Calu3 (cell line): Measurements from ENCODE around the gene ILDR1. TPM values are rescaled to one million over a fixed set of nuclear protein-coding genes. Genes with fewer than 3 reads are reported as not detected.
A peak's percentile ranks its signal among the peaks of the same experiment; 100 is the strongest.

Source experiments
- BruUV-seq: library from RNA; stranded (reverse); fragments of 400-500 nt; replicated peaks from 2 replicates; lab custom pipeline; 2021; lab: Mats Ljungman, UMichigan
- CTCF ChIA-PET: fragments of 300-600 bp; sonication (Branson Sonifier 250); formaldehyde crosslinking; loops from one replicate; lab custom pipeline; 2022; ENCODE audit warnings: antibody characterized with exemption; lab: Charles Lee
- DNase-seq: peaks from one replicate; pipeline ENCODE4 v3.0.0; 2022
- H3K27ac Mint-ChIP-seq: one replicate; pipeline ENCODE4 v1.8.0; 2022; ENCODE audit warnings: mixed read lengths; ENCODE audit not compliant: unreplicated experiment
- H3K27me3 Mint-ChIP-seq: one replicate; pipeline ENCODE4 v1.8.0; 2022; ENCODE audit warnings: mixed read lengths; ENCODE audit not compliant: unreplicated experiment
- H3K36me3 Mint-ChIP-seq: one replicate; pipeline ENCODE4 v1.8.0; 2022; ENCODE audit warnings: mild to moderate bottlenecking, moderate library complexity, mixed read lengths; ENCODE audit not compliant: insufficient read depth, unreplicated experiment
- H3K4me1 Mint-ChIP-seq: one replicate; pipeline ENCODE4 v1.8.0; 2022; ENCODE audit warnings: mild to moderate bottlenecking, low read depth, mixed read lengths; ENCODE audit not compliant: unreplicated experiment
- H3K4me3 Mint-ChIP-seq: one replicate; pipeline ENCODE4 v1.8.0; 2022; ENCODE audit warnings: mild to moderate bottlenecking, low read depth, moderate library complexity, mixed read lengths; ENCODE audit not compliant: unreplicated experiment
- H3K9me3 Mint-ChIP-seq: one replicate; pipeline ENCODE4 v1.8.0; 2022; ENCODE audit warnings: low read depth, mixed read lengths; ENCODE audit not compliant: unreplicated experiment
- CTCF ChIP-seq: fragments of 200-600 bp; IDR thresholded peaks from one replicate; pipeline ENCODE4 v1.8.0; 2022; ENCODE audit warnings: antibody characterized with exemption; ENCODE audit not compliant: unreplicated experiment
- intact Hi-C: fragments of 100-400 bp; cut with micrococcal nuclease; formaldehyde crosslinking; loops from one replicate; pipeline ENCODE4 v1.10.0; 2022; ENCODE audit not compliant: unreplicated experiment
- total RNA-seq: library from RNA; stranded (reverse); gene quantifications from 2 replicates; pipeline ENCODE4 v1.2.3, GENCODE V29; 2022

The ILDR1 gene
- total RNA-seq, 1 experiment from 2014 or later, result 15.7 TPM

DNA sequence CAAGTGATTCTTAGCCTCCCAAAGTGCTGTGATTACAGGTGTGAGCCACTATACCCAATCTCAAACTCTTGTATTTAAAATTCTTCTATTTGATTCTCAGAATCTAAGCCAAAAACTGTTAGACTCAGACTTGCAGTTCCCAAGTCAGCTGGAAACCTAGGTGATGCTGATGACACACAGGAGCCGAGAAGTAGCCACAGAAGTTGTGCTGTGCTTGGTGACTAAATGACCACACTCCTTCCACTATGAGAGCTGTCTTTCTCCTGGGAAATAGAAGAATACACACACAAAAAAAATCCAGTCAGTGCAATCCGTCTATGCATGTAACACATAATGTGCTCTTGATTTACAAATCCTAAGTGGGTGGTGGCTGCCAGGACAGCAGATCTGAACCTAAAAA is 33.9 kb downstream of the ILDR1 start:
- CTCF ChIA-PET, result no interaction called here
- intact Hi-C loops, result no loop called here
- TF ChIP-seq CTCF, result no peak
- Mint-ChIP-seq H3K27me3 (no peaks in the 10 kb centered on the region), H3K4me3 (no peak overlapping the region), H3K36me3 (peaks cover 4% of the 10 kb centered on the region), H3K9me3 (peaks cover 2% of the 10 kb centered on the region), H3K4me1 (no peaks in the 10 kb centered on the region), H3K27ac (no peak overlapping the region)
- DNase-seq, result no peak
- BruUV-seq, result no TSS peak

DNA sequence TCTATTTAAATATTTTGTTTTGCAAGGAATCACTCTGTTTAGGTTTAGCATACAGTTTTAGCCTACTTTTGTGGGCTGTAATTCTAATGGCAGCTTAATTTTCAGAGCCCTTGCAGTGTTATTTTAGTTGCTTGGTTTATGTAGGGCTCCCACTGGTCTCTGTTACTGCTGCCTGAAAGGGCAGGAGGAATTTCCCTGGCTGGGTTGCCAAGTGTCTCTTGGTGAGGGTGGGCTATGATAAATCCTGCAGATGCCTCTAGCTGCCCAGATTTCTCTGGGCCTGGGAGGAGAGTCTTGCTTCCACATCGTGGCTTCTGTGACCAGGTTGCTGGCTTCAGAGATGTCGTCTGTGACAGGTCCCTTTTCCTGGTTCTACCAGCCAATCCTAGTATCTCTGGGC is 36.2 kb downstream of the ILDR1 start:
- no peak for TF ChIP-seq CTCF
- no TSS peak for BruUV-seq
- no peak overlapping the region for H3K4me3 Mint-ChIP-seq
- intact Hi-C loops, result no loop called here
- no peak for DNase-seq
- H3K9me3 Mint-ChIP-seq, result peaks cover 2% of the 10 kb centered on the region
- H3K36me3 Mint-ChIP-seq, result no peaks in the 10 kb centered on the region
- H3K27me3 Mint-ChIP-seq, result no peaks in the 10 kb centered on the region
- CTCF ChIA-PET, result no interaction called here
- no peak overlapping the region for H3K27ac Mint-ChIP-seq
- no peaks in the 10 kb centered on the region for H3K4me1 Mint-ChIP-seq

- H3K27ac Mint-ChIP-seq, result no peak overlapping the region
- H3K27me3 Mint-ChIP-seq, result no peaks in the 10 kb centered on the region
- no peak for TF ChIP-seq CTCF
Observed at GRCh38 chr3:121981473-121981872, 40.6 kb downstream of the ILDR1 start.

GRCh38 chr3:121980450-121980796 is 41.6 kb downstream of the ILDR1 start:
- H3K27ac Mint-ChIP-seq, result peak overlapping the region; percentile 66
- H3K9me3 Mint-ChIP-seq, result peaks cover 2% of the 10 kb centered on the region
- peaks cover 12% of the 10 kb centered on the region for H3K4me1 Mint-ChIP-seq
- no peak overlapping the region for H3K4me3 Mint-ChIP-seq
- no peaks in the 10 kb centered on the region for H3K27me3 Mint-ChIP-seq
- H3K36me3 Mint-ChIP-seq, result no peaks in the 10 kb centered on the region
- BruUV-seq, result no TSS peak
- intact Hi-C loops, result loop anchor here (2.0 kb wide), 1 partner anchor 38 kb away; no protein-coding TSS in a partner anchor
- no peak for TF ChIP-seq CTCF
- CTCF ChIA-PET, result interaction anchor here (1.2 kb wide), 1 partner anchor 15 kb away, joined by 5 read pairs; no protein-coding TSS in a partner anchor
- no peak for DNase-seq

More at GRCh38 chr3:121981473-121981872, 40.6 kb downstream of the ILDR1 start:
- Mint-ChIP-seq H3K4me3 (no peak overlapping the region), H3K9me3 (peaks cover 2% of the 10 kb centered on the region), H3K36me3 (no peaks in the 10 kb centered on the region), H3K4me1 (peaks cover 12% of the 10 kb centered on the region)
- BruUV-seq, result no TSS peak
- intact Hi-C loops, result loop anchor here (2.0 kb wide), 1 partner anchor 39 kb away; no protein-coding TSS in a partner anchor
- CTCF ChIA-PET, result no interaction called here
- DNase-seq, result no peak
